Fibroblast of pulmonary artery (primary cell): ENCODE measurements around the gene TBC1D13.
"Not testable (repeated sequence)": the region's sequence is repeated elsewhere in the genome, so short reads cannot be mapped to it uniquely, and the experiment has no call there.

ENCODE experiments used
- DNase-seq: peaks from one replicate; pipeline ENCODE4 v3.0.0-alpha.2; 2010; ENCODE audit warnings: low read depth
- H3K4me3 ChIP-seq: replicated peaks from 2 replicates; pipeline ENCODE4 v1.5.1; 2011; ENCODE audit warnings: low read depth, mild to moderate bottlenecking, control low read depth, low read length, moderate library complexity
- TF ChIP-seq, protein P1 (sequence below): IDR thresholded peaks from 2 replicates; pipeline ENCODE4 v1.5.1; 2011; ENCODE audit warnings: mild to moderate bottlenecking, control low read depth, low read length, inconsistent platforms; ENCODE audit errors: missing control alignments

Gene TBC1D13

DNA sequence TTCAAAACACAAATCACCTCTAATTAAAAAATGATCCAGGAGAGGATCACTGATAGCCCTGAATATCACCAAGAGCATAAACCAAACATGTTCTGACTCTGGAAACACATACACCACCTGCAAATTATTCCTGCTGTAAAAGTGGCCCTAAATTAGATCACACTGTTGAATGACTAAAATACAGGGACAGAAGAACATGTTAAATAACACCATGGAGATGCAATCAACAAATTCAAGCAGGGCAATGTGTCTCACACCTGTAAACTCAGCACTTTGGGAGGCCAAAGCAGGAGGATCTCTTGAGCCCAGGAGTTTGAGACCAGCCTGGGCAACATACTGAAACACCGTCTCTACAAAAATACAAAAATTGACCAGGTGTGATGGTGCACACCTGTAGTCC is 60.8 kb downstream of the TBC1D13 start:
- H3K4me3 ChIP-seq, result no peak overlapping the region
- DNase-seq, result no peak
- TF ChIP-seq, protein P1, sequence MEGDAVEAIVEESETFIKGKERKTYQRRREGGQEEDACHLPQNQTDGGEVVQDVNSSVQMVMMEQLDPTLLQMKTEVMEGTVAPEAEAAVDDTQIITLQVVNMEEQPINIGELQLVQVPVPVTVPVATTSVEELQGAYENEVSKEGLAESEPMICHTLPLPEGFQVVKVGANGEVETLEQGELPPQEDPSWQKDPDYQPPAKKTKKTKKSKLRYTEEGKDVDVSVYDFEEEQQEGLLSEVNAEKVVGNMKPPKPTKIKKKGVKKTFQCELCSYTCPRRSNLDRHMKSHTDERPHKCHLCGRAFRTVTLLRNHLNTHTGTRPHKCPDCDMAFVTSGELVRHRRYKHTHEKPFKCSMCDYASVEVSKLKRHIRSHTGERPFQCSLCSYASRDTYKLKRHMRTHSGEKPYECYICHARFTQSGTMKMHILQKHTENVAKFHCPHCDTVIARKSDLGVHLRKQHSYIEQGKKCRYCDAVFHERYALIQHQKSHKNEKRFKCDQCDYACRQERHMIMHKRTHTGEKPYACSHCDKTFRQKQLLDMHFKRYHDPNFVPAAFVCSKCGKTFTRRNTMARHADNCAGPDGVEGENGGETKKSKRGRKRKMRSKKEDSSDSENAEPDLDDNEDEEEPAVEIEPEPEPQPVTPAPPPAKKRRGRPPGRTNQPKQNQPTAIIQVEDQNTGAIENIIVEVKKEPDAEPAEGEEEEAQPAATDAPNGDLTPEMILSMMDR, result no peak

DNA sequence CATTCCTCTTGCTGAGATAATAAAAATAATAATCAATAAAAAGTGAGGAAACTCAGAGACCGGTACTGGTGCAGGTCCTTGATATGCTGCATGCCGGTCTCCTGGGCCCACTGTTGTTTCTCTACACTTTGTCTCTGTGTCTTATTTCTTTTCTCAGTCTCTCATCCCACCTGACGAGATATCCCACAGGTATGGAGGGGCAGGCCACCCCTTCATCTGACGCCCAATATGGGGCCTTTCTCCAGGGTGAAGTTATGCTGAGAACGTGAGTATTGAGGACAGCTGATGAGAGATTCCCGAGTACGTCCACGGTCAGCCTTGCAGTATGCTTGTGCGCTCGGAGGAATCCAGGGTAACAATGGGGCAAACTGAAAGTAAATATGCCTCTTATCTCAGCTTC is 64.0 kb downstream of the TBC1D13 start:
- H3K4me3 ChIP-seq, DNase-seq: not testable (repeated sequence)

DNA sequence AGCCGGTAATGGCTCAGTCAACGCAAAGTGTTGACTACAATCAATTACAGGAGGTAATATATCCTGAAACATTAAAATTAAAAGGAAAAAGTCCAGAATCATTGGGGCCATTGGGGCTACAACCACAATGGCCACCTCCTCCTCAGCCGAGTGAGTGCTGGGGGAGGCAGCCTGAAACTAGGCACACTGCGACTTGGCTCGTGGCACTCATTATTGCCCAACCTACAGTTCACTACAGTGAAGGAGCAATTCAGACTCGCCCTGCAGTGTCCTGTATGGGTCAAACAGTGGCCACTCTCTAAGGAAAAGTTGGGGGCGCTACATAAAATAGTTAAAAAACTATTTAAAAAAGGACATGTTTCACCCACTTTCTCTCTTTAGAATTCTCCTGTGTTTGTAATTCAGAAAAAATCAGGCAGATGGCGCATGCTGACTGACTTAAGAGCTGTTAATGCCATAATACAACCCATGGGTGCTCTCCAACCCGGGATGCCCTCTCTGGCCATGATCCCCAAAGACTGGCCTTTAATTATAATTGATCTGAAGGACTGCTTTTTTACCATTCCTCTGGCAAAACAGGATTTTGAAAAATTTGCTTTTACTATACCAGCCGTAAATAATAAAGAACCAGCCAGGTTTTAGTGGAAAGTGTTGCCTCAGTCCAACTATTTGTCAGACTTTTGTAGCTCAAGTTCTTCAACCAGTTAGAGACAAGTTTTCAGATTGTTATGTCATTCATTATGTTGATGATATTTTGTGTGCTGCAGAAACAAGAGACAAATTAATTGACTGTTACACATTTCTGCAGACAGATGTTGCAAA is 64.9 kb downstream of the TBC1D13 start:
- H3K4me3 ChIP-seq, result not testable (repeated sequence)
- TF ChIP-seq, protein P1, result peak; percentile 46
- peak; percentile 67 for DNase-seq

DNA sequence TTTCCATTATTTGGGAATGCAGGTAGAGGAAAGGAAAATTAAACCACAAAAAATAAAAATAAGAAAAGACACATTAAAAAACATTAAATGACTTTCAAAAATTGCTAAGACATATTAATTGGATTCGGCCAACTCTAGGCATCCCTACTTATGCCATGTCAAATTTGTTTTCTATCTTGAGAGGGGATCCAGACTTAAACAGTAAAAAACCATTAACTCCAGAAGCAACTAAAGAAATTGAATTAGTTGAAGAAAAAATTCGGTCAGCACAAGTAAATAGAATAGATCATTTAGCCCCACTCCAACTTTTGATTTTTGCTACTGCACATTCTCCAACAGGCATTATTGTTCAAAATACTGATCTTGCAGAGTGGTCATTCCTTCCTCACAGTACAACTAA is 65.6 kb downstream of the TBC1D13 start:
- DNase-seq, H3K4me3 ChIP-seq: not testable (repeated sequence)

DNA sequence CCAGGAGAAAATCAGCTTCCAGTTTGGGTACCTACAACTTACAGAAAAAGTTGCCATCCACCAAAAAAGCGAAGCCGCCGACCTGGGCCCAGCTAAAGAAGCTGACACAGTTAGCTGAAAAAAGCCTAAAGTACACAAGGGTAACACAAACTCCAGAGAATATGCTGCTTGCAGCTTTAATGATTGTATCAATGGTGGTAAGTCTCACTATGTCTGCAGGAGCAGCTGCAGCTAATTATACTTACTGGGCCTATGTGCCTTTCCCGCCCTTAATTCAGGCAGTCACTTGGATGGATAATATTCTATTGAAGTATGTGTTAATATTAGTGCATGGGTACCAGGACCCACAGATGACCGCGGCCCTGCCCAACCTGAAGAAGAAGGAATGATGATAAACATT is 67.4 kb downstream of the TBC1D13 start:
- not testable (repeated sequence) for H3K4me3 ChIP-seq, DNase-seq

- H3K4me3 ChIP-seq, DNase-seq: not testable (repeated sequence)
Observed at GRCh38 chr9:128858476-128858875, 71.4 kb downstream of the TBC1D13 start.
